H9 (cell line): Measurements from ENCODE around the gene SNX30. TPM values are rescaled to one million over a fixed set of nuclear protein-coding genes. Genes with fewer than 3 reads are reported as not detected.

Experiments
- DNase-seq: peaks from one replicate; pipeline ENCODE4 v3.0.0-alpha.2; 2017
- H2AFZ ChIP-seq: one replicate; pipeline ENCODE4 v1.6.1; 2013; ENCODE audit warnings: mild to moderate bottlenecking, low read length, control low read depth, moderate library complexity
- H2AK5ac ChIP-seq: 2 replicates; pipeline ENCODE4 v1.6.1; 2013; ENCODE audit warnings: low read length, control low read depth, mixed read lengths; ENCODE audit not compliant: insufficient read length
- H2BK120ac ChIP-seq: one replicate; pipeline ENCODE4 v1.6.1; 2013; ENCODE audit warnings: low read depth, mild to moderate bottlenecking, low read length, control low read depth, inconsistent platforms; ENCODE audit not compliant: poor library complexity, severe bottlenecking
- H2BK12ac ChIP-seq: 2 replicates; pipeline ENCODE4 v1.6.1; 2013; ENCODE audit warnings: low read length, control low read depth, mixed read lengths, low read depth; ENCODE audit not compliant: insufficient read length
- H2BK15ac ChIP-seq: 2 replicates; pipeline ENCODE4 v1.6.1; 2013; ENCODE audit warnings: low read depth, low read length, control low read depth
- H2BK20ac ChIP-seq: one replicate; pipeline ENCODE4 v1.6.1; 2013; ENCODE audit warnings: low read depth, mild to moderate bottlenecking, low read length, control low read depth, inconsistent platforms; ENCODE audit not compliant: poor library complexity, severe bottlenecking
- H2BK5ac ChIP-seq: 2 replicates; pipeline ENCODE4 v1.6.1; 2013; ENCODE audit warnings: low read length, control low read depth, mixed read lengths; ENCODE audit not compliant: insufficient read length
- H3K14ac ChIP-seq: 2 replicates; pipeline ENCODE4 v1.6.1; 2013; ENCODE audit warnings: low read length, control low read depth; ENCODE audit not compliant: insufficient read depth
- H3K18ac ChIP-seq: 2 replicates; pipeline ENCODE4 v1.6.1; 2013; ENCODE audit warnings: low read depth, mild to moderate bottlenecking, mixed read lengths, low read length, control low read depth; ENCODE audit not compliant: insufficient read length
- H3K23ac ChIP-seq: 2 replicates; pipeline ENCODE4 v1.6.1; 2013; ENCODE audit warnings: low read length, control low read depth, mixed read lengths, low read depth; ENCODE audit not compliant: insufficient read length
- H3K23me2 ChIP-seq: 2 replicates; pipeline ENCODE4 v1.6.1; 2013; ENCODE audit warnings: low read depth, mild to moderate bottlenecking, mixed read lengths, low read length, control low read depth; ENCODE audit not compliant: insufficient read length, poor library complexity, severe bottlenecking
- H3K27ac ChIP-seq: 2 replicates; pipeline ENCODE4 v1.5.1; 2013; ENCODE audit warnings: low read length, control low read depth, mixed read lengths, low read depth; ENCODE audit not compliant: insufficient read length
- H3K27me3 ChIP-seq: 2 replicates; pipeline ENCODE4 v1.6.1; 2013; ENCODE audit warnings: low read length, control low read depth, inconsistent platforms; ENCODE audit not compliant: insufficient read depth
- H3K4ac ChIP-seq: 2 replicates; pipeline ENCODE4 v1.6.1; 2013; ENCODE audit warnings: low read depth, mild to moderate bottlenecking, control low read depth, inconsistent platforms, low read length, moderate library complexity
- H3K4me1 ChIP-seq: 2 replicates; pipeline ENCODE4 v1.6.1; 2013; ENCODE audit warnings: low read length, control low read depth, inconsistent platforms; ENCODE audit not compliant: insufficient read depth
- H3K4me2 ChIP-seq: 2 replicates; pipeline ENCODE4 v1.6.1; 2013; ENCODE audit warnings: low read length, control low read depth, mixed read lengths; ENCODE audit not compliant: insufficient read length, insufficient read depth
- H3K56ac ChIP-seq: 2 replicates; pipeline ENCODE4 v1.6.1; 2013; ENCODE audit warnings: low read depth, mild to moderate bottlenecking, mixed read lengths, low read length, control low read depth; ENCODE audit not compliant: insufficient read length
- H3K79me1 ChIP-seq: 2 replicates; pipeline ENCODE4 v1.6.1; 2013; ENCODE audit warnings: low read depth, mild to moderate bottlenecking, moderate library complexity, low read length, control low read depth, inconsistent platforms; ENCODE audit not compliant: insufficient read depth, poor library complexity, severe bottlenecking
- H3K79me2 ChIP-seq: 2 replicates; pipeline ENCODE4 v1.6.1; 2013; ENCODE audit warnings: low read length, control low read depth, inconsistent platforms; ENCODE audit not compliant: insufficient read depth
- H3K9ac ChIP-seq: 2 replicates; pipeline ENCODE4 v1.6.1; 2013; ENCODE audit warnings: low read length, control low read depth, mixed read lengths; ENCODE audit not compliant: insufficient read length; ENCODE audit errors: extremely low read depth
- H3K9me3 ChIP-seq: one replicate; pipeline ENCODE4 v1.6.1; 2013; ENCODE audit warnings: low read depth, low read length, inconsistent platforms; ENCODE audit not compliant: control insufficient read depth
- H3T11ph ChIP-seq: one replicate; pipeline ENCODE4 v1.6.1; 2013; ENCODE audit warnings: mild to moderate bottlenecking, low read length, control low read depth, inconsistent platforms
- H4K20me1 ChIP-seq: one replicate; pipeline ENCODE4 v1.6.1; 2013; ENCODE audit not compliant: control insufficient read depth, insufficient read length, insufficient read depth
- H4K5ac ChIP-seq: 2 replicates; pipeline ENCODE4 v1.6.1; 2013; ENCODE audit warnings: low read depth, mild to moderate bottlenecking, mixed read lengths, low read length, control low read depth; ENCODE audit not compliant: insufficient read length
- H4K8ac ChIP-seq: replicated peaks from 2 replicates; pipeline ENCODE4 v1.6.1; 2013; ENCODE audit warnings: low read length, control low read depth, mixed read lengths, low read depth; ENCODE audit not compliant: insufficient read length
- H4K91ac ChIP-seq: 2 replicates; pipeline ENCODE4 v1.6.1; 2013; ENCODE audit warnings: low read depth, mild to moderate bottlenecking, moderate library complexity, mixed read lengths, low read length, control low read depth; ENCODE audit not compliant: insufficient read length
- H3K27ac Mint-ChIP-seq, 3 experiments: 2 replicates in 2 of 3; 3 replicates in 1 of 3; pipeline ENCODE4 v1.8.0; 2020 to 2021; ENCODE audit warnings: mixed read lengths in 3 of 3, mild to moderate bottlenecking in 1 of 3, moderate library complexity in 1 of 3
- H3K27me3 Mint-ChIP-seq: 2 replicates; pipeline ENCODE4 v1.8.0; 2021; ENCODE audit warnings: low read depth, mild to moderate bottlenecking, moderate library complexity, mixed read lengths
- H3K36me3 Mint-ChIP-seq, 3 experiments: 2 replicates in 2 of 3; 3 replicates in 1 of 3; pipeline ENCODE4 v1.8.0; 2020 to 2021; ENCODE audit warnings: low read depth in 3 of 3, mixed read lengths in 3 of 3; ENCODE audit not compliant: insufficient read depth in 1 of 3
- H3K4me1 Mint-ChIP-seq, 2 experiments: 2 replicates each; pipeline ENCODE4 v1.8.0; 2020; ENCODE audit warnings: mixed read lengths in 2 of 2
- H3K4me3 Mint-ChIP-seq, 2 experiments: 2 replicates in 1 of 2; 3 replicates in 1 of 2; pipeline ENCODE4 v1.8.0; 2020 to 2021; ENCODE audit warnings: mild to moderate bottlenecking in 2 of 2, mixed read lengths in 2 of 2, moderate library complexity in 1 of 2
- H3K9me3 Mint-ChIP-seq, 2 experiments: 2 replicates in 1 of 2; 3 replicates in 1 of 2; pipeline ENCODE4 v1.8.0; 2020; ENCODE audit warnings: mild to moderate bottlenecking in 2 of 2, mixed read lengths in 2 of 2, moderate library complexity in 1 of 2
- CTCF ChIP-seq: fragments of 200-600 bp; sonication (generic); conservative IDR thresholded peaks from 3 replicates; pipeline ENCODE4 v1.8.0; 2021; ENCODE audit warnings: antibody characterized with exemption, mild to moderate bottlenecking
- WGBS: extraction: QIAGEN DNeasy Blood & Tissue Kit; methylation state at CpG from one replicate; pipeline ENCODE4 v1.1.7; 2013; ENCODE audit warnings: missing lambda C conversion rate, low lambda C conversion rate, mixed read lengths; ENCODE audit not compliant: insufficient read length; ENCODE audit errors: extremely low coverage; 5-methylcytosine and 5-hydroxymethylcytosine counted together
- total RNA-seq: library from RNA; stranded (reverse); gene quantifications from 2 replicates; pipeline ENCODE4 v1.2.1, GENCODE V29; 2021

SNX30 gene
- total RNA-seq, 1 experiment from 2014 or later: 10.3 TPM

GRCh38 chr9:112858625-112859147 is 108.1 kb downstream of the SNX30 start:
- Histone ChIP-seq H2BK5ac (no peak overlapping the region), H2AK5ac (no peak overlapping the region), H3K4me2 (no peak overlapping the region), H2BK120ac (no peak overlapping the region), H3K18ac (no peak overlapping the region), H4K8ac (no peak overlapping the region), H2BK15ac (no peak overlapping the region), H4K91ac (no peak overlapping the region), H3K9me3 (no peaks in the 10 kb centered on the region), H3K27ac (no peak overlapping the region), H3K79me1 (no peaks in the 10 kb centered on the region), H3K56ac (no peak overlapping the region), H4K5ac (no peak overlapping the region), H3T11ph (no peak overlapping the region), H2AFZ (no peak overlapping the region), H4K20me1 (peaks cover 3% of the 10 kb centered on the region), H3K23me2 (no peaks in the 10 kb centered on the region), H2BK12ac (no peak overlapping the region), H3K9ac (no peak overlapping the region), H3K14ac (no peak overlapping the region), H3K27me3 (no peaks in the 10 kb centered on the region), H3K23ac (no peak overlapping the region), H2BK20ac (no peak overlapping the region), H3K4me1 (no peaks in the 10 kb centered on the region), H3K79me2 (no peaks in the 10 kb centered on the region), H3K4ac (no peak overlapping the region)
- H3K9me3 Mint-ChIP-seq: no peaks in the 10 kb centered on the region
- H3K36me3 Mint-ChIP-seq: no peaks in the 10 kb centered on the region; a peak in 2 of 7 replicates
- no peak overlapping the region for H3K4me3 Mint-ChIP-seq
- no peaks in the 10 kb centered on the region for H3K27me3 Mint-ChIP-seq
- no peak for DNase-seq
- H3K4me1 Mint-ChIP-seq: peaks cover 0 to 3% of the 10 kb centered on the region in 2 experiments; a peak in 2 of 4 replicates
- peak overlapping the region in 2 of 3 experiments; percentile 7 to 17; a peak in 2 of 7 replicates for H3K27ac Mint-ChIP-seq
- WGBS: no CpG with 5 or more reads among the region's 6 CpGs
- no peak for TF ChIP-seq CTCF
